ENCODE results near the gene CCDC73. TPM values are rescaled to one million over a fixed set of nuclear protein-coding genes. Genes with fewer than 3 reads are reported as not detected.

CCDC73 gene
- polyA plus RNA-seq, 1 donor (not counting 4 experiments of a cell fraction or from before 2014, with no cell fraction given), result not detected

- Histone ChIP-seq H4K20me1 (ENCODE audit: control insufficient read depth, extremely low read depth, insufficient read depth, low read length) (no peaks in the 10 kb centered on the region), H3K36me3 (ENCODE audit: control insufficient read depth in 2 of 2, extremely low read depth in 1 of 2, insufficient read depth in 2 of 2, low read length in 2 of 2) (no peaks in the 10 kb centered on the region), H2AFZ (ENCODE audit: control insufficient read depth, low read length) (no peak overlapping the region), H3K27ac (ENCODE audit: control insufficient read depth, insufficient read depth, low read length) (no peak overlapping the region), H3K79me2 (ENCODE audit: control insufficient read depth, insufficient read depth, low read length) (no peaks in the 10 kb centered on the region), H3K27me3 (ENCODE audit: control insufficient read depth, extremely low read depth, insufficient read depth, low read length) (no peaks in the 10 kb centered on the region), H3K9ac (ENCODE audit: control insufficient read depth, extremely low read depth, insufficient read depth, low read length) (no peak overlapping the region), H3K9me3 (ENCODE audit: control insufficient read depth, low read depth, low read length) (no peaks in the 10 kb centered on the region), H3K4me1 (ENCODE audit: control insufficient read depth, extremely low read depth, insufficient read depth, low read length) (peaks cover 15% of the 10 kb centered on the region), H3K4me2 (ENCODE audit: control insufficient read depth, extremely low read depth, insufficient read depth, low read depth, low read length) (no peak overlapping the region), H3K4me3 (ENCODE audit: control insufficient read depth in 2 of 3, extremely low read depth in 1 of 3, insufficient read depth in 2 of 3, low read depth in 1 of 3, low read length in 3 of 3) (no peak overlapping the region), H3K9me1 (ENCODE audit: control insufficient read depth, extremely low read depth, insufficient read depth, low read length) (no peaks in the 10 kb centered on the region)
- TF ChIP-seq CTCF (optimal IDR thresholded peaks at IDR 0.05 in 1 of 3, IDR thresholded peaks at IDR 0.05 in 1 of 3, conservative IDR thresholded peaks at IDR 0.05 in 1 of 3; ENCODE audit: extremely low read depth in 1 of 3, insufficient read depth in 2 of 3, low read length in 3 of 3) (no peak), EZH2 (IDR thresholded peaks at IDR 0.05; ENCODE audit: low read length) (no peak)
- dilution Hi-C loops (cut with MboI; ENCODE audit: extremely low pct_ligation_motif_present, low sequenced_read_pairs), result no loop called here
- FAIRE-seq, result no peak
- no peak for DNase-seq (ENCODE audit: low read depth, low spot score)
These were observed 26.0 kb upstream of the CCDC73 start for GRCh38 chr11:32820497-32820896.

GRCh38 chr11:32819187-32819586 is 24.7 kb upstream of the CCDC73 start:
- Histone ChIP-seq H3K4me2 (ENCODE audit: control insufficient read depth, extremely low read depth, insufficient read depth, low read depth, low read length) (no peak overlapping the region), H3K4me1 (ENCODE audit: control insufficient read depth, extremely low read depth, insufficient read depth, low read length) (peaks cover 15% of the 10 kb centered on the region), H3K27me3 (ENCODE audit: control insufficient read depth, extremely low read depth, insufficient read depth, low read length) (no peaks in the 10 kb centered on the region), H3K27ac (ENCODE audit: control insufficient read depth, insufficient read depth, low read length) (no peak overlapping the region), H3K9me1 (ENCODE audit: control insufficient read depth, extremely low read depth, insufficient read depth, low read length) (no peaks in the 10 kb centered on the region), H4K20me1 (ENCODE audit: control insufficient read depth, extremely low read depth, insufficient read depth, low read length) (no peaks in the 10 kb centered on the region), H3K79me2 (ENCODE audit: control insufficient read depth, insufficient read depth, low read length) (no peaks in the 10 kb centered on the region), H2AFZ (ENCODE audit: control insufficient read depth, low read length) (no peak overlapping the region), H3K9ac (ENCODE audit: control insufficient read depth, extremely low read depth, insufficient read depth, low read length) (no peak overlapping the region), H3K9me3 (ENCODE audit: control insufficient read depth, low read depth, low read length) (no peaks in the 10 kb centered on the region), H3K4me3 (ENCODE audit: control insufficient read depth in 2 of 3, extremely low read depth in 1 of 3, insufficient read depth in 2 of 3, low read depth in 1 of 3, low read length in 3 of 3) (no peak overlapping the region), H3K36me3 (ENCODE audit: control insufficient read depth in 2 of 2, extremely low read depth in 1 of 2, insufficient read depth in 2 of 2, low read length in 2 of 2) (no peaks in the 10 kb centered on the region)
- FAIRE-seq (no peak), DNase-seq (ENCODE audit: low read depth, low spot score) (no peak)
- dilution Hi-C loops (cut with MboI; ENCODE audit: extremely low pct_ligation_motif_present, low sequenced_read_pairs), result no loop called here
- no peak for TF ChIP-seq CTCF (optimal IDR thresholded peaks at IDR 0.05 in 1 of 3, IDR thresholded peaks at IDR 0.05 in 1 of 3, conservative IDR thresholded peaks at IDR 0.05 in 1 of 3; ENCODE audit: extremely low read depth in 1 of 3, insufficient read depth in 2 of 3, low read length in 3 of 3)
- no peak for TF ChIP-seq EZH2 (IDR thresholded peaks at IDR 0.05; ENCODE audit: low read length)
